Small intestine (tissue), 7 donors: ENCODE results near the gene ADAMTS2. TPM values are rescaled to one million over a fixed set of nuclear protein-coding genes. Genes with fewer than 3 reads are reported as not detected.

Source experiments
- DNase-seq, 2 donors: peaks; one replicate each; pipeline versions ENCODE4 v3.0.0 to v3.0.0-alpha.2; 2013
- FAIRE-seq: peaks from 2 replicates; lab custom pipeline; 2012; peaks lifted over from hg19 to GRCh38; lab: Jason Lieb, UNC
- H3K27ac ChIP-seq, 3 donors: one replicate each; pipeline ENCODE4 v1.5.1; 2013; ENCODE audit warnings: low read length in 2 of 3, mild to moderate bottlenecking in 2 of 3, control low read depth in 1 of 3, inconsistent platforms in 1 of 3, low read depth in 1 of 3, moderate library complexity in 1 of 3
- H3K27me3 ChIP-seq, 3 donors: one replicate each; pipeline ENCODE4 v1.6.1; 2013; ENCODE audit warnings: low read length in 3 of 3, inconsistent platforms in 1 of 3; ENCODE audit not compliant: control insufficient read depth in 3 of 3, insufficient read depth in 3 of 3
- H3K36me3 ChIP-seq, 3 donors: one replicate each; pipeline ENCODE4 v1.6.1; 2013; ENCODE audit warnings: low read length in 3 of 3, inconsistent platforms in 1 of 3, low read depth in 1 of 3, mild to moderate bottlenecking in 1 of 3, moderate library complexity in 1 of 3; ENCODE audit not compliant: control insufficient read depth in 3 of 3, insufficient read depth in 2 of 3
- H3K4me1 ChIP-seq, 3 donors: one replicate each; pipeline ENCODE4 v1.6.1; 2013; ENCODE audit warnings: low read length in 2 of 3, inconsistent platforms in 1 of 3, low read depth in 1 of 3, mild to moderate bottlenecking in 1 of 3, moderate library complexity in 1 of 3; ENCODE audit not compliant: control insufficient read depth in 3 of 3, insufficient read depth in 2 of 3
- H3K4me3 ChIP-seq, 3 donors: one replicate each; pipeline ENCODE4 v1.5.1; 2013; ENCODE audit warnings: low read length in 3 of 3, control low read depth in 1 of 3, inconsistent platforms in 1 of 3, low read depth in 1 of 3, mild to moderate bottlenecking in 1 of 3, moderate library complexity in 1 of 3
- H3K9me3 ChIP-seq, 2 donors: one replicate each; pipeline ENCODE4 v1.6.1; 2013; ENCODE audit warnings: low read depth in 1 of 2, low read length in 1 of 2; ENCODE audit not compliant: control insufficient read depth in 2 of 2, insufficient read depth in 1 of 2
- WGBS, 3 donors: extraction: QIAGEN DNeasy Blood & Tissue Kit; methylation state at CpG; one replicate each; pipeline ENCODE4 v1.1.7; 2013; 5-methylcytosine and 5-hydroxymethylcytosine counted together
- polyA plus RNA-seq, 4 donors: library from polyadenylated mRNA; stranded (reverse) in 3 of 4; unstranded in 1 of 4; fragments of 200-250 nt in 3 of 4; fragments of 120-200 nt in 1 of 4; gene quantifications; one replicate each; pipeline versions ENCODE4 v1.2.1 to v1.2.3, GENCODE V29; 2013
- donor health status: healthy with polysubstance abuse.
- donor health status: control.
- donor health status: control.
- donor health status: Bipolar disorder and iron deficiency.
- donor health status: healthy.

ADAMTS2 gene
- polyA plus RNA-seq, 4 donors: 0.22 to 6.3 (median 2.4) TPM

DNA sequence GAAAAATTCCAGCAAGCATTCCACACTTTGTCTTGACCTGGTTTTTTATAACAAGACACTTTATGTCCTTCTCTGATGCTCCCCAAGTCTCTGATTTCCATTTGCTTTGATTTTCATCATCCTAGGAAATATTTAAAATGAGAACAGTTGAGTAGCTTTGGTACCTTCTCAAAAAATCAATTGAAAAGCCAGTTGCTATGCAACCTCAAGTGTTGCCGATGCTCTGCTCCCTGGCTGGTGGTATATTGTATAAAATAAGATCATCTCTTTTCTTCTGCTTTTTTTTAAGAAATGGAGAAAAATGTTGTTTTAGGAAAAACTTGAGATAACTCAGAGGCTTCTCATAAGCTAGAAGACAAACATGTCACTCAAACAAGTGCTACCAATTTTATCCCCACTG lies 175.4 kb downstream of the ADAMTS2 start:
- 57 to 76% (median 60%) methylated on average over 1 of the region's 1 CpG for WGBS, 3 donors
- FAIRE-seq (no peak), DNase-seq (no peak)

DNA sequence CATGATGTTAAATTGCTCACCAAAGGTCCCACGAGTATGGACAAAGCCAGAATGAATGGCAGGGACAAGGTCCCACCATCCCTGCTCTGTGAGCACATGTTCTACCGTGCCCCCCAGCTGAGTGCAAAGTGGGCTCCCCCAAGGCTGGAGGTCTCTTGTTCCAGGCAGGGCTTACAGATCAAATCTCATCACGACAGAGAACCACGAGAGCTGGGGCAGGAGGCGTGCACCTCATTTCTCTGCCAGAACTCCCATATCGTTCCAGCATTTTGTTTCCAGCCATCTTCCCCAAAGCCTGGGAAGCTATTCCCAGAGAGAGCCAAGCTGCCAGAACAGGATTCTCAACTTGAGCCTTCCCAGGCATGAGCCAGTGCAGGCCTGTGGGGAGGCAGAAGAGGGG lies 176.6 kb downstream of the ADAMTS2 start:
- H3K27me3 ChIP-seq: peaks cover 0 to 5% (median 0%) of the 10 kb centered on the region in 3 donors
- H3K27ac ChIP-seq: no peak overlapping the region
- H3K9me3 ChIP-seq: peaks cover 0 to 3% of the 10 kb centered on the region in 2 donors
- H3K36me3 ChIP-seq: no peaks in the 10 kb centered on the region
- FAIRE-seq (no peak), DNase-seq (no peak)
- H3K4me3 ChIP-seq: no peak overlapping the region
- 76 to 79% (median 77%) methylated on average over 6 of the region's 6 CpGs for WGBS, 3 donors
- peaks cover 0 to 2% (median 0%) of the 10 kb centered on the region in 3 donors for H3K4me1 ChIP-seq

More for the DNA sequence above, 175.4 kb downstream of the ADAMTS2 start:
- Histone ChIP-seq H3K4me1 (peaks cover 0 to 2% (median 0%) of the 10 kb centered on the region in 3 donors), H3K9me3 (peaks cover 0 to 3% of the 10 kb centered on the region in 2 donors), H3K4me3 (no peak overlapping the region), H3K27ac (no peak overlapping the region), H3K36me3 (no peaks in the 10 kb centered on the region), H3K27me3 (peaks cover 0 to 5% (median 0%) of the 10 kb centered on the region in 3 donors)

- FAIRE-seq (no peak), DNase-seq (no peak)
- WGBS, 3 donors: 83 to 86% (median 85%) methylated on average over 12 of the region's 12 CpGs
These were observed 177.3 kb downstream of the ADAMTS2 start for GRCh38 chr5:179167871-179168451.

DNA sequence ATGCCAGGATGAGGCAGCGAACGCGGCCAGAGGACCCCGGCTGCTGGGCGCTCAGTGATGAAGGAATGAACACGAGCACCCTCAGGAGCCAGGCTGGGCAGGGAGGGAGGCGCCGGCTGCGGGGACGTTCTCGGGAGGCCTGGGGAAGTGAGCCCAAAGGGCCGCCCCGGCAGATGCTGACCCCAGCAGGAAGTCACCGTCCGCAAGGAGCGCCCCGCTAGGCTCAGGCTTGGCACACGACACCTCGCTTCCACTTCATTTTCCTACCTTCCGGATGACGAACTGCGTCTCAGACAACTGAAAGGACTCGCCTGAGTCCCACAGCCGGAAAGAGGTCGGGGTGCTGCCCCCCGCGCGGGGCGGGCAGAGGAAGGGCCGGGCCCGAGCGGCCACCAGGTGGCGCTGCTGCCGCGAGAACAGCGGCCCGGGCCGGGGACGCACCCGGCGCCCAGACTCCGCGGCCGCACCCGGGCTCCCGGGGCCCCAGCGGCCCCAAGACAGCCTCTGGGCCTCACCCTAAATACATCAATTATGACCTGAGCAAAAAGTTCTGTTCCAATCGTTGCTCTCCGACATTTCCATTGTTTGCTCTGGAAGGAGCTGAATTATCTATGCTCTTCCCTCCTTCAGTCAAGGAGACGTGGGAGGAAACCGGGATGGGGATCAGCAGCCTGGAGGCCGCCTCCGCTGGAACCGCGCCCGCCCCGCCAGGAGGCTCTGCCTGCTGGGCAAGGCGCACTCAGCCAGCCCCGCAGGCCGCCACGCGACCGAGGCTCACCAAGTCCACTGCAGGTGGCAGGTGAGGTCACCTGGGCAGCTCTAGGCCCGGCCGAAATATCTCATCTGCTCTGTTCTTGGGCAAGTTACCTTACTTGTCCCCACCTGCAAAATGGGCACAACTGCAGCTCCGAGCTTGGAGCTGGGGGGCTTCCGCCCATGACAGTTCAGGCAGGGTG lies 178.1 kb downstream of the ADAMTS2 start:
- no peak for FAIRE-seq
- Histone ChIP-seq H3K27me3 (peaks cover 0 to 5% (median 0%) of the 10 kb centered on the region in 3 donors), H3K27ac (no peak overlapping the region), H3K36me3 (no peaks in the 10 kb centered on the region), H3K4me3 (no peak overlapping the region), H3K4me1 (peaks cover 0 to 2% (median 0%) of the 10 kb centered on the region in 3 donors), H3K9me3 (peaks cover 0 to 8% of the 10 kb centered on the region in 2 donors)
- 17 to 24% (median 21%) methylated on average over 63 to 67 of the region's 67 CpGs for WGBS, 3 donors
- peak; percentile 15 to 61 for DNase-seq

More at GRCh38 chr5:179167871-179168451, 177.3 kb downstream of the ADAMTS2 start:
- Histone ChIP-seq H3K27me3 (peaks cover 0 to 5% (median 0%) of the 10 kb centered on the region in 3 donors), H3K27ac (no peak overlapping the region), H3K4me3 (no peak overlapping the region), H3K4me1 (peaks cover 0 to 2% (median 0%) of the 10 kb centered on the region in 3 donors), H3K36me3 (no peaks in the 10 kb centered on the region), H3K9me3 (peaks cover 0 to 3% of the 10 kb centered on the region in 2 donors)

- Histone ChIP-seq H3K36me3 (no peaks in the 10 kb centered on the region), H3K4me3 (no peak overlapping the region), H3K9me3 (peaks cover 0 to 9% of the 10 kb centered on the region in 2 donors), H3K4me1 (peaks cover 0 to 2% (median 0%) of the 10 kb centered on the region in 3 donors), H3K27me3 (peaks cover 0 to 5% (median 0%) of the 10 kb centered on the region in 3 donors), H3K27ac (no peak overlapping the region)
- FAIRE-seq (no peak), DNase-seq (no peak)
- 64 to 81% (median 80%) methylated on average over 20 to 22 of the region's 22 CpGs for WGBS, 3 donors
These were observed 178.9 kb downstream of the ADAMTS2 start for GRCh38 chr5:179166171-179166885.

DNA sequence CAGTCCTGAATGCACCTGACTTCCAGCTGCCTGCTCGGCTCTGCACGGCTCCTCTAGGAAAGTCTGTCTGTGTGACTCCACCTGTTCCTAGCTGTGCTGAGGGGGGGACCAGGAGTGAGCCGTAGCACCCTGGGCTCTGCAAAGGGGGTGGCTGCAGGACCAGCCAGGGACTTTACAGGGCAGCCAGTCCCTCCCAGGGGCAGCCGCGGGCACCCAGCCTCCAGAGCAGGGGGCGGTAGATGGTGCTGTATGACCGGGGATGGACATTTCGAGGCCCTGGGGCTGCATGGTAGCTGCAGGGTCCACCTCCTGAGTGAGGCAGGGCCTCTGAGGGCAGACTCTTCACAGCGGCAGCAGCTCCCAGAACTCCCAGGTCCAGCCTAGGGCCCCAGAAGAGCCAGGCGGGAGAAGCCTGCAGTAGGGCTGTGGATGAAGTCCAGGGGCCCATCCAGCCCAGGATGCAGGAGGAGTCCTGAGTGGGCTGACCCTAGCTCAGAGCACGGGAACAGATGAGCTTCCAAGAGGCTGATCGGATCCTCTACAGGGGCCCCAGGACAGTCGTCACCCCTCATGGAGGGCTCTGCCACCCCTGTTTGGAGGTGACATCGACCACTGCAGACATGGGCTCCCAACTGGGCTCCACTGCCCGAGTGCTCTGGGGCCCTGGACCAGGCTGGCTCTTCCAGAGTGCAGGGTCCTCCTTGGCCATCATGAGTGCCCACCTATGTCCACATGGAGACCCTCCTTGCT lies 179.7 kb downstream of the ADAMTS2 start:
- H3K27ac ChIP-seq: no peak overlapping the region
- H3K4me1 ChIP-seq: peaks cover 0 to 2% (median 0%) of the 10 kb centered on the region in 3 donors
- H3K36me3 ChIP-seq: no peaks in the 10 kb centered on the region
- FAIRE-seq (no peak), DNase-seq (no peak)
- H3K4me3 ChIP-seq: no peak overlapping the region
- peaks cover 0 to 12% of the 10 kb centered on the region in 2 donors for H3K9me3 ChIP-seq
- 71 to 88% (median 71%) methylated on average over 14 to 15 of the region's 15 CpGs for WGBS, 3 donors
- peaks cover 0 to 5% (median 0%) of the 10 kb centered on the region in 3 donors for H3K27me3 ChIP-seq

DNA sequence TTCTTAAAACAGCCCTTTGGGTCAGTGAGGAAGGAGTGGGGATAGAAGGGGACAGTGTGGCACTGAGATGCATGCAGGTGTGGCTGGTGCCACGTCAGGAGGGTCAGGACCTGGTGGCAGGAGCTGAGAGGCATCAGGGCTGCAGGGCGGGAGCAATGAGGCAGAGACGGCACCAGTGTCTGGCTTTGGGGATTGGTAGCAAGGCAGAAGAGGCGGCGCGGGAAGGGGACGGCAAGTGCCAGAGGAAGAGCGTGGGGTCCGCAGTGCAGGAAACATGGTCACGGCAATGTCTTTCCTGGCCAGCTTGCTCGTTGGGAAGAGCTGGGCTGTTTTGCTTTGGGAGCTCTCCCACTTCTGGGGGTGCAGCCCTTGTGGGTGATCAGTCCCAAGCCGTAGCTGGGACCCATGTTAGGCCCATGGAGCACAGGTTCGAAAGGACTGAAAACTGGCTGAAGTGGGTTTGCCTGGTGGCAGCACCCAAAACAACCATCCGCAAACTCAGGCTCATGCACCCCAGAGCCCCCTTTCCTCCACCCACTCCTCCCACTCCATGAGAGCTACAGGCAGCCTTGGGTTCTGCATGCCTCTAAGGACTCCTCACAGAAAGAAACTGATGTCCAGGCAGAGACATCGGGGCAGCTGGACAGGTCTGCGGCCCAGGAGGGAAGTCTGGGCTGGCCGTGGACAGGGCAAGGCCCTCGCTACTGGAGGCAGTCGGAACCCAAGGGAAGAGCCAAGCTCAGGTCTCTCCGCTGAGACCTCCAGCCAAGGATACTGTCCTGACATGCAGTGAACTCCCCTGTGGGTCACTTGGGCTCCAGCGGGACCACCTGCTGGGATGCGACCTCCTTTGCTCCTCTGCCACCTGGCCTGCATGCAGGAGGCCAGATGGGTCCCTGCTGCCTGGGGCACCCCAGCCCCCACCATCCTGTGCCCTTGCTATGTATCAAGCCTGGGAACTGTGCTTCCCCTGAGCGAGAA lies 180.6 kb downstream of the ADAMTS2 start:
- peaks cover 0 to 2% (median 0%) of the 10 kb centered on the region in 3 donors for H3K4me1 ChIP-seq
- DNase-seq: no peak
- FAIRE-seq: no peak
- no peak overlapping the region for H3K27ac ChIP-seq
- WGBS, 3 donors: 80 to 89% (median 83%) methylated on average over 21 to 23 of the region's 23 CpGs
- peaks cover 0 to 12% of the 10 kb centered on the region in 2 donors for H3K9me3 ChIP-seq
- H3K4me3 ChIP-seq: no peak overlapping the region
- H3K27me3 ChIP-seq: peaks cover 0 to 5% (median 0%) of the 10 kb centered on the region in 3 donors
- H3K36me3 ChIP-seq: no peaks in the 10 kb centered on the region
